CD14-positive monocyte (primary cell): Measurements from ENCODE around the gene GPR139. TPM values are rescaled to one million over a fixed set of nuclear protein-coding genes. Genes with fewer than 3 reads are reported as not detected.

Source experiments
- DNase-seq, 3 donors: peaks; one replicate each; pipeline ENCODE4 v3.0.0-alpha.2; 2011 to 2022
- H2AFZ ChIP-seq: 2 replicates; pipeline ENCODE4 v1.6.0; 2012; ENCODE audit warnings: mild to moderate bottlenecking, low read depth, low read length, inconsistent platforms; ENCODE audit not compliant: insufficient read depth, poor library complexity, severe bottlenecking
- H3K27ac ChIP-seq, 2 donors: 1 replicate in 1 of 2; 2 replicates in 1 of 2; pipeline ENCODE4 v1.5.1; 2012 to 2013; ENCODE audit warnings: low read length in 2 of 2, control low read depth in 1 of 2, inconsistent platforms in 1 of 2, low read depth in 1 of 2, mild to moderate bottlenecking in 1 of 2
- H3K27me3 ChIP-seq, 2 donors: one replicate each; pipeline versions ENCODE4 v1.6.0 to v1.6.1; 2011 to 2013; ENCODE audit warnings: low read length in 2 of 2; ENCODE audit not compliant: control insufficient read depth in 2 of 2, insufficient read depth in 2 of 2
- H3K36me3 ChIP-seq, 2 donors: replicated peaks in 1 of 2; 1 replicate in 1 of 2; 2 replicates in 1 of 2; pipeline versions ENCODE4 v1.5.1 to v1.6.1; 2012 to 2013; ENCODE audit warnings: low read length in 2 of 2, control low read depth in 1 of 2, inconsistent platforms in 1 of 2, mild to moderate bottlenecking in 1 of 2; ENCODE audit not compliant: insufficient read depth in 2 of 2, control insufficient read depth in 1 of 2
- H3K4me1 ChIP-seq, 2 donors: 1 replicate in 1 of 2; 2 replicates in 1 of 2; pipeline versions ENCODE4 v1.5.1 to v1.6.1; 2012 to 2013; ENCODE audit warnings: low read length in 2 of 2, control low read depth in 1 of 2, inconsistent platforms in 1 of 2, mild to moderate bottlenecking in 1 of 2, moderate library complexity in 1 of 2; ENCODE audit not compliant: insufficient read depth in 2 of 2, control insufficient read depth in 1 of 2
- H3K4me2 ChIP-seq: replicated peaks from 2 replicates; pipeline ENCODE3; 2012; ENCODE audit warnings: low read length, moderate library complexity, mild to moderate bottlenecking; ENCODE audit not compliant: poor library complexity, severe bottlenecking; ENCODE audit errors: extremely low read depth
- H3K4me3 ChIP-seq, 3 experiments: fragments of 200-600 bp in 1 of 3; sonication (generic) in 1 of 3; replicated peaks in 1 of 3; 1 replicate in 2 of 3; 2 replicates in 1 of 3; pipeline ENCODE4 v1.5.1; 2011 to 2013; ENCODE audit warnings: low read length in 3 of 3, mild to moderate bottlenecking in 3 of 3, control low read depth in 2 of 3, low read depth in 2 of 3, inconsistent platforms in 1 of 3, moderate library complexity in 1 of 3
- H3K79me2 ChIP-seq: 2 replicates; pipeline ENCODE4 v1.6.0; 2012; ENCODE audit warnings: mild to moderate bottlenecking, control low read depth, inconsistent platforms, low read length, moderate library complexity; ENCODE audit not compliant: insufficient read depth
- H3K9ac ChIP-seq: 2 replicates; pipeline ENCODE4 v1.6.0; 2017; ENCODE audit warnings: low read length, mild to moderate bottlenecking; ENCODE audit not compliant: insufficient read depth, poor library complexity, severe bottlenecking
- H3K9me3 ChIP-seq, 2 donors: replicated peaks in 1 of 2; 1 replicate in 1 of 2; 2 replicates in 1 of 2; pipeline versions ENCODE4 v1.5.1 to v1.6.1; 2012 to 2013; ENCODE audit warnings: low read length in 2 of 2, control low read depth in 1 of 2; ENCODE audit not compliant: control insufficient read depth in 1 of 2, insufficient read depth in 1 of 2
- H4K20me1 ChIP-seq: 2 replicates; pipeline ENCODE4 v1.6.0; 2012; ENCODE audit warnings: mild to moderate bottlenecking, low read length, control low read depth, moderate library complexity; ENCODE audit not compliant: insufficient read depth
- H3K27ac Mint-ChIP-seq, 7 donors: one replicate each; pipeline ENCODE4 v1.8.0; 2020; ENCODE audit warnings: mild to moderate bottlenecking in 7 of 7, mixed read lengths in 7 of 7, moderate library complexity in 6 of 7, inconsistent platforms in 2 of 7
- H3K27me3 Mint-ChIP-seq, 3 donors: one replicate each; pipeline ENCODE4 v1.8.0; 2021 to 2022; ENCODE audit warnings: low read depth in 3 of 3, mild to moderate bottlenecking in 3 of 3, mixed read lengths in 3 of 3, moderate library complexity in 3 of 3, inconsistent platforms in 1 of 3
- H3K36me3 Mint-ChIP-seq, 2 donors: one replicate each; pipeline ENCODE4 v1.8.0; 2020; ENCODE audit warnings: mixed read lengths in 2 of 2, inconsistent platforms in 1 of 2, mild to moderate bottlenecking in 1 of 2
- H3K4me1 Mint-ChIP-seq: one replicate; pipeline ENCODE4 v1.8.0; 2020; ENCODE audit warnings: mild to moderate bottlenecking, mixed read lengths
- H3K4me3 Mint-ChIP-seq, 2 donors: one replicate each; pipeline ENCODE4 v1.8.0; 2020; ENCODE audit warnings: mild to moderate bottlenecking in 2 of 2, mixed read lengths in 2 of 2, moderate library complexity in 1 of 2
- H3K9me3 Mint-ChIP-seq, 7 donors: one replicate each; pipeline ENCODE4 v1.8.0; 2020 to 2022; ENCODE audit warnings: mixed read lengths in 7 of 7, mild to moderate bottlenecking in 6 of 7, moderate library complexity in 6 of 7, inconsistent platforms in 2 of 7
- CTCF ChIP-seq: fragments of 200-600 bp; IDR thresholded peaks from one replicate; pipeline ENCODE4 v1.8.0; 2022; ENCODE audit warnings: antibody characterized with exemption, mild to moderate bottlenecking
- WGBS: methylation state at CpG from one replicate; pipeline ENCODE4 v1.1.5; 2013; ENCODE audit warnings: missing lambda C conversion rate; ENCODE audit not compliant: insufficient coverage; 5-methylcytosine and 5-hydroxymethylcytosine counted together
- intact Hi-C, 2 donors: fragments of 100-400 bp; cut with micrococcal nuclease; formaldehyde crosslinking; loops; one replicate each; pipeline versions ENCODE4 v1.15.0 to v1.15.1; 2023
- polyA plus RNA-seq, 3 donors: library from polyadenylated mRNA; depleted of rRNA in 1 of 3; unstranded in 2 of 3; stranded (reverse) in 1 of 3; fragments of 300-500 nt in 2 of 3; fragments of >200 nt in 1 of 3; fragmentation: Illumina TruSeq in 2 of 3; gene quantifications; 1 replicate in 2 of 3; 2 replicates in 1 of 3; pipeline ENCODE4 v1.2.3, GENCODE V29; 2012 to 2021

Gene GPR139
- polyA plus RNA-seq, 3 donors = not detected

- Mint-ChIP-seq H3K4me3 (no peak overlapping the region), H3K27ac (no peak overlapping the region), H3K4me1 (no peaks in the 10 kb centered on the region), H3K9me3 (peaks cover 0 to 1% (median 0%) of the 10 kb centered on the region in 7 donors), H3K36me3 (no peaks in the 10 kb centered on the region), H3K27me3 (peaks cover 0 to 4% (median 3%) of the 10 kb centered on the region in 3 donors)
- no peak overlapping the region for H3K4me2 ChIP-seq
- 83% methylated on average over 2 of the region's 2 CpGs for WGBS
- no peaks in the 10 kb centered on the region for H3K4me1 ChIP-seq
- no peak for DNase-seq
- intact Hi-C loops = no loop called here
- no peaks in the 10 kb centered on the region for H3K27me3 ChIP-seq
- no peak overlapping the region for H3K4me3 ChIP-seq
- no peak overlapping the region for H2AFZ ChIP-seq
- H3K9ac ChIP-seq = no peak overlapping the region
- no peaks in the 10 kb centered on the region for H3K36me3 ChIP-seq
- H3K9me3 ChIP-seq = no peaks in the 10 kb centered on the region
- no peak overlapping the region for H3K27ac ChIP-seq
- H4K20me1 ChIP-seq = no peaks in the 10 kb centered on the region
- H3K79me2 ChIP-seq = no peaks in the 10 kb centered on the region
- TF ChIP-seq CTCF = no peak
These were observed 33.4 kb upstream of the GPR139 start for GRCh38 chr16:20107083-20107482.

GRCh38 chr16:20104563-20105183 is 31.0 kb upstream of the GPR139 start:
- H3K9ac ChIP-seq = no peak overlapping the region
- H3K79me2 ChIP-seq = no peaks in the 10 kb centered on the region
- Mint-ChIP-seq H3K4me1 (no peaks in the 10 kb centered on the region), H3K27me3 (peaks cover 0 to 5% (median 4%) of the 10 kb centered on the region in 3 donors), H3K9me3 (peaks cover 0 to 1% (median 0%) of the 10 kb centered on the region in 7 donors), H3K4me3 (no peak overlapping the region), H3K36me3 (no peaks in the 10 kb centered on the region), H3K27ac (no peak overlapping the region)
- no peak for DNase-seq
- no peaks in the 10 kb centered on the region for H3K4me1 ChIP-seq
- H3K27me3 ChIP-seq = no peaks in the 10 kb centered on the region
- H3K4me3 ChIP-seq = no peak overlapping the region
- no peaks in the 10 kb centered on the region for H3K36me3 ChIP-seq
- no peaks in the 10 kb centered on the region for H3K9me3 ChIP-seq
- intact Hi-C loops = no loop called here
- no peak overlapping the region for H3K4me2 ChIP-seq
- no peak overlapping the region for H2AFZ ChIP-seq
- TF ChIP-seq CTCF = no peak
- no peak overlapping the region for H3K27ac ChIP-seq
- WGBS = no CpG with 5 or more reads among the region's 4 CpGs
- H4K20me1 ChIP-seq = no peaks in the 10 kb centered on the region
